IPS DF 19.7 (cell line): ENCODE data around the gene TERT.
"Not testable (repeated sequence)": the region's sequence is repeated elsewhere in the genome, so short reads cannot be mapped to it uniquely, and the experiment has no call there.

Experiments
- DNase-seq: peaks from one replicate; pipeline ENCODE4 v3.0.0-alpha.2; 2013; ENCODE audit warnings: low read depth, low spot score

Gene TERT

DNA sequence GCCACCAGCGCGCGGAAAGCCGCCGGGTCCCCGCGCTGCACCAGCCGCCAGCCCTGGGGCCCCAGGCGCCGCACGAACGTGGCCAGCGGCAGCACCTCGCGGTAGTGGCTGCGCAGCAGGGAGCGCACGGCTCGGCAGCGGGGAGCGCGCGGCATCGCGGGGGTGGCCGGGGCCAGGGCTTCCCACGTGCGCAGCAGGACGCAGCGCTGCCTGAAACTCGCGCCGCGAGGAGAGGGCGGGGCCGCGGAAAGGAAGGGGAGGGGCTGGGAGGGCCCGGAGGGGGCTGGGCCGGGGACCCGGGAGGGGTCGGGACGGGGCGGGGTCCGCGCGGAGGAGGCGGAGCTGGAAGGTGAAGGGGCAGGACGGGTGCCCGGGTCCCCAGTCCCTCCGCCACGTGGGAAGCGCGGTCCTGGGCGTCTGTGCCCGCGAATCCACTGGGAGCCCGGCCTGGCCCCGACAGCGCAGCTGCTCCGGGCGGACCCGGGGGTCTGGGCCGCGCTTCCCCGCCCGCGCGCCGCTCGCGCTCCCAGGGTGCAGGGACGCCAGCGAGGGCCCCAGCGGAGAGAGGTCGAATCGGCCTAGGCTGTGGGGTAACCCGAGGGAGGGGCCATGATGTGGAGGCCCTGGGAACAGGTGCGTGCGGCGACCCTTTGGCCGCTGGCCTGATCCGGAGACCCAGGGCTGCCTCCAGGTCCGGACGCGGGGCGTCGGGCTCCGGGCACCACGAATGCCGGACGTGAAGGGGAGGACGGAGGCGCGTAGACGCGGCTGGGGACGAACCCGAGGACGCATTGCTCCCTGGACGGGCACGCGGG is at the start of gene TERT:
TERT (minus strand) TSS at position 234 of the 815 bp plus-strand sequence; CDS start at position 155, 79 bp downstream.
- no peak for DNase-seq

DNA sequence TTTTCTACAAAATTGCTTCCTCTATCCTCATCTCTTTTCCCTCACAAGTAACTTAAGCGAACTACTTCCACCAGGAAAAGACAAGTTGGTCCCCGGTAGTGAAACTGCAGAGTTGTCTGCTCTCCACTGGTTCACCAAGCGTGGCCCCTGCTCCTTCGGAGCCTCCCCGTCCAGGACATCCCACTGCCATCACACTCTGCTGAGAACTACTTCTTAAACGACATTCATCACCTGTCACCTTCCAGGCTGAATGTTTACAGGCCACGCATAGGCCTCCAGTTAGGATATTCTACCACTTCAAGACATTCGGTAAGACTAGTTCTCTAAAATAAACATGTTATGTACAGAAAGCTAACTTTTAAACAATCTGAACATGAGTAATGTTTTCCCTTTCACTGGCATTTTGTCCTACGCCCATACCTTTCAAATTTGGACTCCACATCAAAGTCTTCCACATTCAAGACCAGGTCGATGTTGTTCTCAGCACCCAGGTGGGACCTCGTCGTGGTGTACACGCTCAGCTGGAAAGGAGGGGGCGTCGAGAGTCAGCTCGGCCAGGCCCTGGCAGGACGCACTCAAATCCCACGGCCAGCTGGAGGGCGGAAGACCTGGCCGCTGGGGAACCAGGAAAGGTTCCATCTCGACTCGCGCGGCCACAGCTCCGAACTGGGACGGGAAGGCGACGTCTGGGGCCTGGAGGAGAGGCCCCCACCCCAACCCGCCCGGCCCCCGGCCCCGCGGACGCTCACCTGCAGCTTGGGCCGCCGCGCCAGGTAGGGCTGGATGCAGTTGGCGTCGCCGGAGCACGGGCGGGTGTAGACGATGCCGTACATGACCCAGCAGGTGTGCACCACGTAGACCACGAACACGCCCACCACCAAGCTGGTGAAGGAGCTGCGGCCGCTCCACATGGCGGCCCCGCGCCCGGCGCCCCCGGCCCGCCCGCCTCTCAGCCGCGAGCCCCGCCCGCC is 49.3 kb upstream of the TERT start:
- no peak for DNase-seq

DNA sequence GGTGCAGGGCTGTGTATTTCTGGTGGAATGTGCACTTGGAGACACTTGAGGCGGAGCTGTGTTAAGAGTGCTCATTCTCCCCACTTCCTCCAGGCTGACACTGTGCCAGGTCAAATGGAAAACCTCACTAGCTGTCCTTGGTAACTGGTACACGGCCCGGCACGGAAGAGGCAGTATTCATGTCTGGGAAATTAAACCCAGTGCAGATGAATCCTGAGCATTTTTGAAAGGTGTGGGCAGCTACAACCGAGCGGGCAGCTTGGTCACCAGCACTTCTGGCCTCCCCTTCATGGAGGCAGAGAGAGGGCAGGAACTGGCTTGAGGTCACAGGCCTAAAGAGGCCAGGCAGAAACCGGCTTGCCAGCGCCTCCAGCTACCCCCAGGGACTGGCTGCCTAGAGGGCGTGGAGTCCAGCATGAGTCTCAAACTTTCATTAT is 48.5 kb upstream of the TERT start:
- no peak for DNase-seq

DNA sequence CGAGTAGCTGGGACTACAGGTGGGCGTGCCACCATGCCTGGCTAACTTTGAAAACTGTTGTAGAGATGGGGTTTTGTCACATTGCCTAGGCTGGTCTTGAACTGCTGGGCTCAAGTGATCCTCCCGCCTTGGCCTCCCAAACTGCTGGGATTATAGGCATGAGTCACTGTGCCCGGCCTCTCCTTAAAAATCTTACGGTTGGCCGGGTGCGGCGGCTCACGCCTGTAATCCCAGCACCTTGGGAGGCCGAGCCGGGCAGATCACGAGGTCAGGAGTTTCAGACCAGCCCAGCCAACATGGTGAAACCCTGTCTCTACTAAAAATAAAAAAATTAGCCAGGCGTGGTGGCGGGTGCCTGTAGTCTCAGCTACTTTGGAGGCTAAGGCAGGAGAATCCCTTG is 47.8 kb upstream of the TERT start:
- DNase-seq = not testable (repeated sequence)

DNA sequence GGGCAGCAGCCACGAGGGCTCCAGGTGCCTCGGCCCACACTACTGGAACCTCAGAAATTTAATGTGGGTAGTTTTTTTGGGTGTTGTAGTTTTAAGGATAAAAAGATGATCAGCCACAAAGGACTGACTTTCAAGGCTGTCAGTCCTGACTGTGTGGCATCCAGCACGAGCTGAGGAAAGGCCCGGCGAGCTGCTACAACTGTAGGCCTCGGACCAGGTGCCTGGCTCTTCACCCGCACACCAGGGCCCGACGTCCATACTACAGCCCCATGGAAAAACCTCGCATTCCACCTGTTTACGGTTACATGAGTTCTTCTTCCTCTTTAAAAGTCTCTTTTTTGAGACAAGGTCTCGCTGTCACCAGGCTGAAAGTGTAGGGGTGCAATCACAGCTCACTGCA is 47.4 kb upstream of the TERT start:
- DNase-seq = no peak

DNA sequence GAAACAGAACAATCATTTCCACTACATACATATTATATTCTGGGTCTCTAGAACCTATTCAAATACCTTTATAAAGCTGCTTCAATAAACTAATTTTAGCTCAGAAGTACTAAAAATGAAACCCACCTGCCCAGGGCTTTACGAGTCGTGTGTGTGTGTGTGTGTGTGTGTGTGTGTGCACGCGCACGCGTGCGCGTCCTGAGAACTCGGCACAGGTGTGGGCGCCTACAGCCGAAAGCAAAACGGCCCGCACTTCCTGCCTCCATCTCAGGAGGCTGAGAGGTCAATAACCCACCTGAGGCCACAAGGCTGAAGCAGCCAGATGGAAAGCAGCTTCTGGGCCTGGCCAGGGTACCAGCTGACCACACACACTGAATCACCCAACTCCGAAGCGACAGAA is 47.0 kb upstream of the TERT start:
- no peak for DNase-seq

DNA sequence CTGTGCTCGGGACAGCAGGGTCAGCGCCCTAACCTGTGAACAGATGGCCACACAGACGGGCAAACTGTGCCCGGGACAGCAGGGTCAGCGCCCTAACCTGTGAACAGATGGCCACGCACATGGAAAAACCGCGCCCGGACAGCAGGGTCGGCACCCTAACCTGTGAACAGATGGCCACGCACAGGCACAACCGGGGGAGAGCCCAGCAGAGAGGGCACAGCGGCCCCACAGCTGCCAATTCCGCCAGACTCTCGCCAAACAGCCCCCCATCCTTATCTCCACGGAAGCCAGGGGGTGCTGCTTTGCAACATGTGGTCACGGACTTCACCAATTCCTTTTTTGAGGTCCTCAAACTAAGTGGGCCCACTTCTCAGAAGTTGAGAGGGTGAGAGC is 44.9 kb upstream of the TERT start:
- DNase-seq = not testable (repeated sequence)

DNA sequence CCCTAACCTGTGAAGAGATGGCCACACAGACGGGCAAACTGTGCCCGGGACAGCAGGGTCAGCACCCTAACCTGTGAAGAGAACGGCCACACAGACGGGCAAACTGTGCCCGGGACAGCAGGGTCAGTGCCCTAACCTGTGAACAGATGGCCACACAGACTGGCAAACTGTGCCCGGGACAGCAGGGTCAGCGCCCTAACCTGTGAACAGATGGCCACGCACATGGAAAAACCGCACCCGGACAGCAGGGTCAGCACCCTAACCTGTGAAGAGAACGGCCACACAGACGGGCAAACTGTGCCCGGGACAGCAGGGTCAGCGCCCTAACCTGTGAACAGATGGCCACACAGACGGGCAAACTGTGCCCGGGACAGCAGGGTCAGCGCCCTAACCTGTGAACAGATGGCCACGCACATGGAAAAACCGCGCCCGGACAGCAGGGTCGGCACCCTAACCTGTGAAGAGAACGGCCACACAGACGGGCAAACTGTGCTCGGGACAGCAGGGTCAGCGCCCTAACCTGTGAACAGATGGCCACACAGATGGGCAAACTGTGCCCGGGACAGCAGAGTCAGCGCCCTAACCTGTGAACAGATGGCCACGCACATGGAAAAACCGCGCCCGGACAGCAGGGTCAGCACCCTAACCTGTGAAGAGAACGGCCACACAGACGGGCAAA is 44.4 kb upstream of the TERT start:
- DNase-seq = not testable (repeated sequence)

DNA sequence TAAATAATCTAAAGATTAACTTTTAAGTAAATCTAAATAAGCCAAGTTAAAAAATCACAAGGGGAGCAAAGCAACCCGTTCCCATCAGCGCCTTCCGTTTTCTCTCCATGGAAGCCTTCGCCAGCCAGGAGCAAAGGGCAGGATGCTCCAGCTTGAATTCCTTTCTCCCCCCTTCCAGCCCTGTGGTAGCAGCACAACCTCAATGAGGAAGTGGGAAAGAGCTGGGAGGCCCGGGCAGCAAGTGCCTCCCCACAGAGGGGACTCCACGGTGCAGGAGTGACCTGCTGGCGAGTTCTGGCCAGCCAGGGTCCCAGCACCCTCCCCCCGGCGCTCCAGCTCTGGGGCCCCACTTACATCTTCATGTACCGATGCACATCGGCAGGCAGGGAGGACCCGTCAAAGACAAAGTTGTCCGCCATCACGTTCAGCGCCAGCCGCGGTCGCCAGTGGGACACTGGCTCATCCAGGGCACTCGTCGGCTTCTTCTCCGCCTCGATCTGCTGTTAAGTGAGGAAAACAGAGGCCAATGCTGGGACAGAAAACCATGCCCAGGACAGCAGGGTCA is 43.7 kb upstream of the TERT start:
- no peak for DNase-seq

DNA sequence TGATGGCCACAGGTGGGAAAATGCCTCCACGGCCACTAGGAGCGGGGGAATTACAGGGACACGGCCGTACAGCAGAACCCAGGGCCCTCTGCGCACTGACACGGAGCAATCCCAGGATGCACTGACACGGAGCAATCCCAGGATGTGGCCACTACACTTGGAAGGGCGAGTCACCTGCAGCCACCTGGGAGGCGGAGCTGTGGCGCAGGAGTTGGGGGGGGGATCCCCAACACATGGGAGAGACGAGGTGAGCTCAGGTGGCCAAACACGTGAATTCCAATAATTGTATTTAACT is 43.3 kb upstream of the TERT start:
- DNase-seq = no peak

DNA sequence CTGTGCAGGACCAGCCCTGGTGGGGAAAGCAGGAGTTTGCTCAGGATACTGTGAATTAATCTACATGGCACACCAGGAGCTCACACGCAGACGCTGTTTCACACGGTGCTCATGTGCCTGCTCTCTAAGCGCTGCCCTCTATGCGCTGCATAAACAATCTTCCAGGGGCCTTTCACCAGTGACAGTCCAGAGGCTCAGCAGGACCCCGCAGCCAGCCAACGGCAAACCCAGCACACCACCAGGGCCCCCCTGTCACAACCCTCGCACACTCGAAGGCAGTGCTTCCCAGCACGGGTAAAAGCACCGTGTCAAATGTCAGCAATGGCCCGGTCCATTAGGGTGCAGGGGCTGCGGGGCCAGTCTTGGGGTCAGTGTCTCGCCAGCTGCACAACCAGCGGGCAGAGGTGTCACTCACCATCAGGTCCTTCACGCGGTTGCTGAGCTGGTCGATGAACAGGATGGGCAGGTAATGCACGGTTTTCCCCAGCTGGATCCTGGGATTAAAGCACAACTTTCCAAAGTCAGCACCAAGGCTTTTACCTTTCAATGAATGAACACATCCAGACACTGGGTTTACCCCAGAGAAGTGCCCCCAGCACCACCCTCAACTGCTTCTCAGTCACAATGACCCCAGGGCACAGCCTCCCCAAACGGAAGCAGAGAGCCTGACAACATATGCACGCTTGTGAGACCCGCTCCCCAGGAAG is 42.8 kb upstream of the TERT start:
- DNase-seq = no peak

DNA sequence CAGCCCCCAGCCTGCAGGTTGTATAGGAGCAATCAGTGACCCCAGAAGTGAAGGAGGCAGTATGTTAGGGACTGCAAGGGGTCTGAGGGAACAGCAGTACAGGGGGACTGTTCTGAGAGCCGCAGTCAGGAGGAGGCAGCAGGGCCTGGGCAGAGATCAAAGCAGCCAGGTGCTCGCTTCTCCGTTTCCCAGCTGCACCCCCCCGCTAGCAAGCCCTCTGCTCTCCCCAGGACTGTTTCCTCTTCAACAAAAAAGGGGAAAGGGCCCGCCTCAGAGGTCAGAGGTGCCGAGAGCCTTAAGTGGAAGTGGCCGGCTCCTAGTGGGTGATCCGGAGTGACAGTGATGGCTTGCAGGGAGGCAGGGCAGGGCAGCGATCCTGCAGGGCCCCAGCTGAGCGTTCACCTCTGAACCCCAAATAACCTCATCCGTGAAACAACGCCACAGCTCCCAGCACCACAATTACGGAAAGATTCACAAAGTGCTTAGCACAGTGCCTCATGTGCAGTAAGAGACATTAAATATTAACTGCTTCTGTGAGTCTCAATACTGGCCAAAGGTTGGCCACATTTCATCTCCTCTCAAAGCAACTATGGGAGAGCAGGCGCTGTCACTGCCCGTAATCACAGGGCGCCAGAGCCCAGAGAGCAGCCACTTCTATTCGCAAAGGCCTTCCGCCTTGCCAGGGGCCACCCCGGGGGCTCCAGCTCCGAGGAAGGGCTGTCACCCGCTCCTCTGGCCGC is 42.1 kb upstream of the TERT start:
- DNase-seq = no peak

DNA sequence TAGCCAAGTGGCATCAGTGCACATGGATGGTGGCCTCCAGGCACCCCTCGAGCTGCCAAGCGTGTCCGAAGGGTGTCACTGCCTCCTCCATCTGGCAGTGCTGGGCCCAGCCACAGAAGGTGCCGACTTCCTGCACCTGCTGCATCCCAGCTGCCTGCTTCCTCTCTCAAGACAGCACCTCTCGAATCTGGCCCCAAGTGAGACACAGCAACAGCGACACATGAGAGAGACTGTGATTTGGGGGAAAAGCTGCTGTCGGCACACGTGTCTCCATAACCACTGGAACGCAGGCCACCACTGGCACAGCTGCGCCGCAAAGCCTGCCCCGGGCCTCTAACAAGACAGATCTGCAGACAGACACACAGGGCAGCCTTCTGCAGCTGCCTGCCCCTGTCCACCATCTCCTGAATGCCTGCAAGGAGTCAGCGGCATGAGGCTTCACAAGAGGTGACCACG is 41.3 kb upstream of the TERT start:
- DNase-seq = no peak

DNA sequence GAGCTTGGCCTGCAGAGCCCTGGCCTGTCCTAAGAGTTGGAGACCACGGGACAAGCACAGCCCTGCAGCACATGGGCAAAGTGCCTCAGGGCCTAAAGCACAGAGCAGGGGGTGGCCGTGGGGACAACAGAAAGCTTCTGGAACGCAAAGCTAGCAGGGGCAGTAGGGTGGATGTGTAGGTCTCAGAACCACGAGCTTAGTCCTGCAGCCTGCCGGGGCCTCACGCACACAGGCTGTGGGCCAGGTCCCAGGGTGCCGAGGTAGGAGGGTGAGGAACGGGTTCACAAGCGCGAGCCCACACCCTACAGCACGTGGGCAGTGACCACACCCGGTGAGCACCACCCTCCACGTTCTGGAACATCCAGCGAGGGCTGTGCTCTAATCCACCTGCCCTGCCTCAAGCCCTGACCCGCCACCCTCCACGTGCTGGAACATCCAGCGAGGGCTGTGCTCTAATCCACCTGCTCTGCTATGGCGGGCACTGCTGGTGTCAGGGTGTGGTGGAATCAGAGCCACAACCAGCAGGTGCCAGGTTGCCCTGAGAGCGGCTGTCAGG is 40.8 kb upstream of the TERT start:
- no peak for DNase-seq

DNA sequence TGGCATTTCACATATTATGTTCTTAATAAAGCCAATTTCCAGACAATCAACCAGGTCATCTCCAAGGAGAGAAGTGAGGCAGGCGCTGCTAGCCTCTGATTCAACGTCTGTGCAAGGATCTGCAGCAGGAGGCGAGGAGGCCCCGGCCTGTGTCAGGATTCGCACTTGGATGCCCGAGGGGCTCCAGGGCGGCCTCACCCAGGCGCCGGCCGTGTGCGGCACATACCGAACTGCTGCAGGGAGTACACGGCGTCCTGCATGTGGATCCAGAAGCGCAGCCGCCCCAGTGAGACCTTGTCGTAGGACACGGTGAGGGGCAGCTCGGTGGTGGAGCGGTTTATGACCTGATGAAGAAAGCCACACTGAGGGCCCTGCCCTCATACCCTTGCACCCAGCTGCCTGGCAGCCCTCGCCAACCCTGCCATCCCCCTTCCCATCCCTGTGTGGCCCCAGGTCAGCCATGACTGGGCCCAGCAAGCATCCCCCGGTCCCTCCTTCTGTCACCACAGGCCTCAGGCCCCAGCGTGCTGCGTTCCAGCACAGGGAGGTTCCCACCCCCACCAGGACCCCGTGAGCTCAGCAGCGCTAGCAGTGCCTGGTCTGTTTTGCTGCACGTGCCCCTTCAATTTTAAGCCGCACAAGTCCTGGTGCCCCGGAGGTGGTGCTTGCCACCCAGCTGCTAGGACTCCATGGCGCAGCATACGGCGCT is 40.1 kb upstream of the TERT start:
- DNase-seq = no peak

DNA sequence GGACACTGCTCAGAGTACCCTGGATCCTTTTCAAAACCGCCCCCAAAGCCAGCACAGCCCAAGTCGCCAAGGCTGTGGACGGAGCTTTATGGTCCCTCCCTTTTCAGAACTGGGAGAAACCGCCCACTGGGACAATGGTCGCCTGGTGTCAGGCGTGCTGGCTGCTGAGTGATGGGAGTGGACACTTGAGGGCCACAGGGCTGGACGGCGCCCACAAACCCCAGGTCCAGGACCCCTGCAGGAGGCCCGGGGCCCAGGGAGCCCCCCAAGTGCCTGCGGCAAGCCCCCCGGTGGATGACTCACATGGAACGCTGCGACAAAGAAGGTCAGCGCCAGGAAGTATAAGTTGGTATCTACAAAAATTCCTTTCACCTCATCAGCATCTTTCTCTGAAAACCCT is 39.1 kb upstream of the TERT start:
- DNase-seq = no peak

DNA sequence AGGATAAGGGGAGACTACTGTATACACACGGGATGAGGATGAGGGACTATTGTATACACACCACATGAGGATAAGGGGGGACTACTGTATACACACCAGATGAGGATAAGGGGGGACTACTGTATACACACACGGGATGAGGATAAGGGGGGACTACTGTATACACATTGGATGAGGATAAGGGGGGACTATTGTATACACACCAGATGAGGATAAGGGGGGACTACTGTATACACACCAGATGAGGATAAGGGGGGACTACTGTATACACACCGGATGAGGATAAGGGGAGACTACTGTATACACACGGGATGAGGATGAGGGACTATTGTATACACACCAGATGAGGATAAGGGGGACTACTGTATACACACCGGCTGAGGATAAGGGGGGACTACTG is 38.4 kb upstream of the TERT start:
- not testable (repeated sequence) for DNase-seq

DNA sequence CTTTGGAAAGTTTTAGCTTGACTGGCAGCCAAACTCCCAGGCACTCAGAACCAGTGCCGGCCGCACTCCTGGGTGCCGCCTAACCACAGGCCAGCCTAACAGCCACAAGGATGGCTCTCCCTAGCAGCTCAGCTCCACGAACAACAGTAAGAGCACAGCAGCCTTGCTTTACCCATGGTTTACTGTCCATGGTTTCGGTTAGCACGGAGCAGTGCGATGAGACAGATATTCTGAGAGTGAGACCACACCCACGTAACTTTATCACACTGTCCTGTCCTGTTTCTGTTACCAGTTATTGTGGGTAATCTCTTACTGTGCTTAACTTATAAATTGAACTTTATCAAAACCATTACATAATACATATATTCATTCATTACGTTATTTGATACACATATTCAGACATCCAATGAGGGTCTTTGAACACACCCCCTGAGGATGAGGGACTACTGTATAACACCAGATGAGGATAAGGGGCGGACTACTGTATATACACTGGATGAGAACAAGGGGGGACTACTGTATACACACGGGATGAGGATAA is 37.7 kb upstream of the TERT start:
- no peak for DNase-seq

DNA sequence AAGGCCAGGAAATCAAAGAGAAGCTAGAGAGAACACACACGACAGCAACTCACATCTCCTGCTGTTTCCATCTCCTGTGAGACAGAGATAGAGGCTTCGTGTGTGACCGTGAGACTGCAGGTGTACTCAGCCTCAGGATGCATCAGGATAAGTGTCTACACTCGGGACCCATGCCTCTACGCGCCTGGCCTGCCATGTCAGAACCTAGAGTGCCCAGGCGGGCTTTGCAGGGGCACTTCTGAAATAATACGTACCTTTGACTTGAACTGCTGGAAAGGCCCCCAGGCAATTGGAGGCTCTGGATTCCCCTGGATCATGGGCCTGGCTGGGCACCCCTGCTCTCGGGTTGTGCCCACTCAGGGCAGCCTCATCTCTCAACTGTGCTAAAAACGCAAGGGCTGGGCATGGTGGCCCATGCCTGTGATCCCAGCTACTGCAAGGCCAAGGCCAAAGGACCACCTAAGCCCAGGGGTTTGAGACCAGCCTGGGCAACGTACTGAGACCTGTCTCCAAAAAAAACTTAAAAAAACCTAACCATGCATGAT is 37.1 kb upstream of the TERT start:
- no peak for DNase-seq
